NCI-H187 treated with DMSO at 0.1 percent for 48 hours (cell line): Measurements from ENCODE around the gene RNASE13.
"Not testable (repeated sequence)": the region's sequence is repeated elsewhere in the genome, so short reads cannot be mapped to it uniquely, and the experiment has no call there.

Source experiments
- DNase-seq: peaks from one replicate; lab custom pipeline; 2025; lab: John Stamatoyannopoulos, UW

RNASE13 gene

GRCh38 chr14:20988717-20989470 is 45.7 kb downstream of the RNASE13 start:
- DNase-seq = no peak

DNA sequence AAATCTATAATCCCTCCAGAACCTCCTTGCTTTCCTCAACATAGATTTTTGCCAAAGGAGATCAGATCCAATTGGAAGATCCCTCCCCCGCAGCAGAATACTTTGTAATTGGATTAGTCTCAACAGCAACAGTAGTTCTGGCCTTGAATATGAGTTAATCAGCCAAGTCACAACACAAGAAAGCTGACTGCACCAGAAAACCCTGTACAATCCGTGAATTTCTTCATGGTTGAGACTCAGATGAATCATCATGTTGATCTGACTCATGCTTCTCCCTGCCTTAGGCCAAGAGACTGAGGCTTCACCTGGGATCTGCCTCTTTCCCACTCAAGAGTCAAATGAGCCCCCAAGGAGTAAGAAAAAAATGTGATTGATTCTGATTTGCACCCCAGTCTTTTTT is 47.8 kb downstream of the RNASE13 start:
- no peak for DNase-seq

DNA sequence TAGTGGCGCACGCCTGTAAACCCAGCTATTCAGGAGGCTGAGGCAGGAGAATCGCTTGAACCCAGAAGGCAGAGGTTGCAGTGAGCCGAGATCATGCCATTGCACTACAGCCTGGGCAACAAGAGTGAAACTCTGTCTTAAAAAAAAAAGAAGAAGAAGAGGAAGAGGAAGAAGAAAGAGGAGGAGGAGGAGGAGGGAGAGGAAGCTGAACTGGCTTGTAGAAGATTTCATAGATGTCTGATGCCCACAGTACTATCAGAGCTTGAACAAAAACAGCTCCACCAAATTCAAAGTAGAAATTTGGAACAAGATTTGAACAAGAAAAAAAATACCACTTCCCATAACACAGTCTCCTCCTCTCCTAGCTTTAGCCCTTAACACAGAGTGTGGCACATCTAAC is 49.0 kb downstream of the RNASE13 start:
- DNase-seq = not testable (repeated sequence)
